HL-60 (cell line): ENCODE measurements around the gene OXSR1.
"Not testable (repeated sequence)": the region's sequence is repeated elsewhere in the genome, so short reads cannot be mapped to it uniquely, and the experiment has no call there.

Experiments
- GABPA ChIP-seq: IDR thresholded peaks from 2 replicates; pipeline ENCODE4 v1.6.1; 2012; ENCODE audit warnings: low read depth
- POLR2AphosphoS5 ChIP-seq: IDR thresholded peaks from 2 replicates; pipeline ENCODE4 v1.6.1; 2012; ENCODE audit warnings: low read depth
- SPI1 ChIP-seq: IDR thresholded peaks from 2 replicates; pipeline ENCODE4 v1.6.1; 2012; ENCODE audit warnings: low read depth, mild to moderate bottlenecking, borderline replicate concordance
- TF ChIP-seq, protein P1 (sequence below): IDR thresholded peaks from one replicate; pipeline ENCODE4 v1.5.1; 2011; ENCODE audit warnings: low read length, control low read depth, inconsistent platforms; ENCODE audit not compliant: insufficient read depth
- TF ChIP-seq, protein P2 (sequence below): IDR thresholded peaks from 2 replicates; pipeline ENCODE4 v1.6.1; 2012; ENCODE audit warnings: low read depth; ENCODE audit not compliant: insufficient replicate concordance

DNA sequence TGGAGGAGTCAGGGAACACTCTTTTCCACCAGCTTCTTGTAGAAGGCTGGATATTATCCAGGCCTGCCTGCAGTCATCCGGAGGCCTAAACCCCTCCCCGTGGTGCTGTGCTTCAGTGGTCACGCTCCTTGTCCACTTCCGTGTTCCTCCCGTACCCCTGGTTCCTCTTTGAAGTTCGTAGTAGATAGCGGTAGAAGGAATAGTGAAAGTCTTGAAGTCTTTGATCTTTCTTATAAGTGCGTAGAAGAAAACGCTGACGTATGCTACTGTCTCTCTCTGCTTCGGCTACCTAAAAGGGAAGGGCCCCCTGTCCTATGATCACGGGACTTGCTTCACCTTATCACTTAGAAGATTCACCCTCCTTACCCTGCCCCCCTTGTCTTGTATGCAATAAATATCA, 37.6 kb downstream of the OXSR1 start:
- TF ChIP-seq, protein P1, sequence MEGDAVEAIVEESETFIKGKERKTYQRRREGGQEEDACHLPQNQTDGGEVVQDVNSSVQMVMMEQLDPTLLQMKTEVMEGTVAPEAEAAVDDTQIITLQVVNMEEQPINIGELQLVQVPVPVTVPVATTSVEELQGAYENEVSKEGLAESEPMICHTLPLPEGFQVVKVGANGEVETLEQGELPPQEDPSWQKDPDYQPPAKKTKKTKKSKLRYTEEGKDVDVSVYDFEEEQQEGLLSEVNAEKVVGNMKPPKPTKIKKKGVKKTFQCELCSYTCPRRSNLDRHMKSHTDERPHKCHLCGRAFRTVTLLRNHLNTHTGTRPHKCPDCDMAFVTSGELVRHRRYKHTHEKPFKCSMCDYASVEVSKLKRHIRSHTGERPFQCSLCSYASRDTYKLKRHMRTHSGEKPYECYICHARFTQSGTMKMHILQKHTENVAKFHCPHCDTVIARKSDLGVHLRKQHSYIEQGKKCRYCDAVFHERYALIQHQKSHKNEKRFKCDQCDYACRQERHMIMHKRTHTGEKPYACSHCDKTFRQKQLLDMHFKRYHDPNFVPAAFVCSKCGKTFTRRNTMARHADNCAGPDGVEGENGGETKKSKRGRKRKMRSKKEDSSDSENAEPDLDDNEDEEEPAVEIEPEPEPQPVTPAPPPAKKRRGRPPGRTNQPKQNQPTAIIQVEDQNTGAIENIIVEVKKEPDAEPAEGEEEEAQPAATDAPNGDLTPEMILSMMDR, result not testable (repeated sequence)
- TF ChIP-seq GABPA (peak; percentile 76), SPI1 (peak; percentile 72; the same call in 1 of the 2 replicates)
- not testable (repeated sequence) for TF ChIP-seq POLR2AphosphoS5
- TF ChIP-seq, protein P2, sequence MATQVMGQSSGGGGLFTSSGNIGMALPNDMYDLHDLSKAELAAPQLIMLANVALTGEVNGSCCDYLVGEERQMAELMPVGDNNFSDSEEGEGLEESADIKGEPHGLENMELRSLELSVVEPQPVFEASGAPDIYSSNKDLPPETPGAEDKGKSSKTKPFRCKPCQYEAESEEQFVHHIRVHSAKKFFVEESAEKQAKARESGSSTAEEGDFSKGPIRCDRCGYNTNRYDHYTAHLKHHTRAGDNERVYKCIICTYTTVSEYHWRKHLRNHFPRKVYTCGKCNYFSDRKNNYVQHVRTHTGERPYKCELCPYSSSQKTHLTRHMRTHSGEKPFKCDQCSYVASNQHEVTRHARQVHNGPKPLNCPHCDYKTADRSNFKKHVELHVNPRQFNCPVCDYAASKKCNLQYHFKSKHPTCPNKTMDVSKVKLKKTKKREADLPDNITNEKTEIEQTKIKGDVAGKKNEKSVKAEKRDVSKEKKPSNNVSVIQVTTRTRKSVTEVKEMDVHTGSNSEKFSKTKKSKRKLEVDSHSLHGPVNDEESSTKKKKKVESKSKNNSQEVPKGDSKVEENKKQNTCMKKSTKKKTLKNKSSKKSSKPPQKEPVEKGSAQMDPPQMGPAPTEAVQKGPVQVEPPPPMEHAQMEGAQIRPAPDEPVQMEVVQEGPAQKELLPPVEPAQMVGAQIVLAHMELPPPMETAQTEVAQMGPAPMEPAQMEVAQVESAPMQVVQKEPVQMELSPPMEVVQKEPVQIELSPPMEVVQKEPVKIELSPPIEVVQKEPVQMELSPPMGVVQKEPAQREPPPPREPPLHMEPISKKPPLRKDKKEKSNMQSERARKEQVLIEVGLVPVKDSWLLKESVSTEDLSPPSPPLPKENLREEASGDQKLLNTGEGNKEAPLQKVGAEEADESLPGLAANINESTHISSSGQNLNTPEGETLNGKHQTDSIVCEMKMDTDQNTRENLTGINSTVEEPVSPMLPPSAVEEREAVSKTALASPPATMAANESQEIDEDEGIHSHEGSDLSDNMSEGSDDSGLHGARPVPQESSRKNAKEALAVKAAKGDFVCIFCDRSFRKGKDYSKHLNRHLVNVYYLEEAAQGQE, result not testable (repeated sequence)
